SK-N-SH treated with all-trans-retinoic acid at 6 μM for 48 hours (cell line): ENCODE results near the gene RELT.

Experiments used
- ATAC-seq: fragments of 200-7000 bp; cut with Tn5 transposase; 3 replicates; pipeline ENCODE4 v1.9.1; 2020; ENCODE audit warnings: mild to moderate bottlenecking, moderate library complexity
- ARNTL ChIP-seq: fragments of 450-650 bp; formaldehyde crosslinking; IDR thresholded peaks from 2 replicates; pipeline ENCODE4 v1.5.0; 2020; ENCODE audit warnings: low read depth, mild to moderate bottlenecking, moderate library complexity, borderline replicate concordance
- BACH2 ChIP-seq: fragments of 250-450 bp; sonication (Bioruptor Pico); IDR thresholded peaks from 2 replicates; pipeline ENCODE4 v1.9.0; 2021; ENCODE audit warnings: mild to moderate bottlenecking, borderline replicate concordance
- GLIS3 ChIP-seq: fragments of 250-450 bp; sonication (Bioruptor Pico); IDR thresholded peaks from 2 replicates; pipeline ENCODE4 v1.5.0; 2020; ENCODE audit warnings: mild to moderate bottlenecking, moderate library complexity
- ISL1 ChIP-seq: fragments of 250-450 bp; sonication (Bioruptor Pico); IDR thresholded peaks from 2 replicates; pipeline ENCODE4 v2.1.2; 2022; ENCODE audit warnings: mild to moderate bottlenecking, moderate library complexity
- OSR1 ChIP-seq: fragments of 250-450 bp; sonication (Bioruptor Pico); IDR thresholded peaks from 2 replicates; pipeline ENCODE4 v1.8.0; 2022; ENCODE audit warnings: moderate library complexity, mild to moderate bottlenecking, inconsistent platforms
- PPARA ChIP-seq: fragments of 250-450 bp; sonication (Bioruptor Pico); IDR thresholded peaks from 2 replicates; pipeline ENCODE4 v1.5.0; 2020; ENCODE audit warnings: mild to moderate bottlenecking, borderline replicate concordance
- RARB ChIP-seq: fragments of 250-450 bp; sonication (Bioruptor Pico); IDR thresholded peaks from 2 replicates; pipeline ENCODE4 v1.8.0; 2021; ENCODE audit warnings: mild to moderate bottlenecking, moderate library complexity
- SNAI2 ChIP-seq: fragments of 250-450 bp; sonication (Bioruptor Pico); IDR thresholded peaks from 2 replicates; pipeline ENCODE4 v1.5.0; 2020; ENCODE audit warnings: mild to moderate bottlenecking, moderate library complexity
- TCF4 ChIP-seq: fragments of 250-450 bp; sonication (Bioruptor Pico); IDR thresholded peaks from 2 replicates; pipeline ENCODE4 v1.8.0; 2021; ENCODE audit warnings: mild to moderate bottlenecking, moderate library complexity, borderline replicate concordance
- TOX ChIP-seq: fragments of 250-450 bp; sonication (Bioruptor Pico); IDR thresholded peaks from 2 replicates; pipeline ENCODE4 v1.8.0; 2021; ENCODE audit warnings: mild to moderate bottlenecking, moderate library complexity, borderline replicate concordance
- ZC3H10 ChIP-seq: fragments of 250-450 bp; sonication (Bioruptor Pico); IDR thresholded peaks from 2 replicates; pipeline ENCODE4 v1.5.1; 2021; ENCODE audit warnings: mild to moderate bottlenecking, moderate library complexity
- ZFP3 ChIP-seq: fragments of 250-450 bp; sonication (Bioruptor Pico); IDR thresholded peaks from 2 replicates; pipeline ENCODE4 v1.5.0; 2020; ENCODE audit warnings: mild to moderate bottlenecking, moderate library complexity
- ZFP30 ChIP-seq: fragments of 450-650 bp; formaldehyde crosslinking; IDR thresholded peaks from 2 replicates; pipeline ENCODE4 v1.5.0; 2022; ENCODE audit warnings: mild to moderate bottlenecking, moderate library complexity
- ZNF565 ChIP-seq: fragments of 450-650 bp; formaldehyde crosslinking; conservative IDR thresholded peaks from 2 replicates; pipeline ENCODE4 v1.5.0; 2020; ENCODE audit warnings: low read depth, mild to moderate bottlenecking, moderate library complexity
- ZNF70 ChIP-seq: fragments of 450-650 bp; formaldehyde crosslinking; IDR thresholded peaks from 2 replicates; pipeline ENCODE4 v1.5.0; 2020; ENCODE audit warnings: mild to moderate bottlenecking, moderate library complexity
- ZNF8 ChIP-seq: fragments of 450-650 bp; formaldehyde crosslinking; IDR thresholded peaks from 2 replicates; pipeline ENCODE4 v1.5.0; 2020; ENCODE audit warnings: mild to moderate bottlenecking, moderate library complexity
- TF ChIP-seq, protein P1 (sequence below): fragments of 250-450 bp; sonication (Bioruptor Pico); IDR thresholded peaks from 2 replicates; pipeline ENCODE4 v1.8.0; 2021; ENCODE audit warnings: low read depth, mild to moderate bottlenecking, moderate library complexity, borderline replicate concordance
- TF ChIP-seq, protein P2 (sequence below): fragments of 250-450 bp; sonication (Bioruptor Pico); IDR thresholded peaks from 2 replicates; pipeline ENCODE4 v1.5.1; 2021; ENCODE audit warnings: mild to moderate bottlenecking, moderate library complexity
- TF ChIP-seq, protein P3 (sequence below): fragments of 250-450 bp; sonication (Bioruptor Pico); IDR thresholded peaks from 2 replicates; pipeline ENCODE4 v1.5.0; 2020; ENCODE audit warnings: mild to moderate bottlenecking, moderate library complexity
- TF ChIP-seq, protein P4 (sequence below): fragments of 250-450 bp; sonication (Bioruptor Pico); IDR thresholded peaks from 2 replicates; pipeline ENCODE4 v1.8.0; 2020; ENCODE audit warnings: mild to moderate bottlenecking, moderate library complexity, borderline replicate concordance
- TF ChIP-seq, protein P5 (sequence below): fragments of 250-450 bp; sonication (Bioruptor Pico); IDR thresholded peaks from 2 replicates; pipeline ENCODE4 v1.5.1; 2020; ENCODE audit warnings: low read depth, mild to moderate bottlenecking, moderate library complexity

Gene RELT

DNA sequence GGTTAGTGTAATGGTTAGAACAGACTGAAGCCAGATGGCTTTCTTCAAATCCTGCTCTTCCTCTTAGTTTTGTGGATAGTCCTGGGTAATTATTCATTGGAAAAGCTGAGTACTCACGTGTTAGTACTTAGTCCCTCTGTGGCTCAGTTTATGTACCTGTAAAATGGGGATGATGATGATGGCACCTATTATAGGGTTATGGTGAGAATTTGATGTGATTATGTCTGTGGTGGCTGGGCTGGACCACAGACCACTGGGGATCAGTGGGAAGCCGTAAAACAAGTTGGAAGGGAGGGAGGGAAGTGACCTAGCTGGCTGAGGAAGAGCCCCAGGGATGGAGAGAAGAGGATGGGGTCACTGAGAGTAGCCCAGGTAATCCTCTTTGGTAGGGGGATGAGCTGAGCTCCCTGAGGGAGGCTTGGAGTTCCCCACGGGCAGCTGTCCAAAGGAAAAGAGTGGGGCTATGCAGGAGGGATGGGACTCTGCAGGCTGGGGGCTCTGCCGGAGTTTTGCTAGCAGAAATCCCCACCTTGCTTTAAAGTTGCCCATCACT, 48.3 kb upstream of the RELT start:
- TF ChIP-seq ZFP3 (CRISPR knock-in tag) (no peak), ZNF8 (no peak), ZFP30 (CRISPR knock-in tag) (no peak), GLIS3 (CRISPR knock-in tag) (no peak), RARB (CRISPR knock-in tag) (no peak), ZC3H10 (CRISPR knock-in tag) (no peak), TCF4 (CRISPR knock-in tag) (no peak), ISL1 (CRISPR knock-in tag) (no peak), TOX (CRISPR knock-in tag) (no peak), PPARA (no peak), OSR1 (CRISPR knock-in tag) (no peak), ARNTL (CRISPR knock-in tag) (no peak), SNAI2 (CRISPR knock-in tag) (no peak), ZNF565 (CRISPR knock-in tag) (no peak), ZNF70 (no peak)
- TF ChIP-seq, protein P1, sequence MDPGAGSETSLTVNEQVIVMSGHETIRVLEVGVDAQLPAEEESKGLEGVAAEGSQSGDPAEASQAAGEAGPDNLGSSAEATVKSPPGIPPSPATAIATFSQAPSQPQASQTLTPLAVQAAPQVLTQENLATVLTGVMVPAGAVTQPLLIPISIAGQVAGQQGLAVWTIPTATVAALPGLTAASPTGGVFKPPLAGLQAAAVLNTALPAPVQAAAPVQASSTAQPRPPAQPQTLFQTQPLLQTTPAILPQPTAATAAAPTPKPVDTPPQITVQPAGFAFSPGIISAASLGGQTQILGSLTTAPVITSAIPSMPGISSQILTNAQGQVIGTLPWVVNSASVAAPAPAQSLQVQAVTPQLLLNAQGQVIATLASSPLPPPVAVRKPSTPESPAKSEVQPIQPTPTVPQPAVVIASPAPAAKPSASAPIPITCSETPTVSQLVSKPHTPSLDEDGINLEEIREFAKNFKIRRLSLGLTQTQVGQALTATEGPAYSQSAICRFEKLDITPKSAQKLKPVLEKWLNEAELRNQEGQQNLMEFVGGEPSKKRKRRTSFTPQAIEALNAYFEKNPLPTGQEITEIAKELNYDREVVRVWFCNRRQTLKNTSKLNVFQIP (CRISPR knock-in tag), result no peak
- TF ChIP-seq, protein P2, sequence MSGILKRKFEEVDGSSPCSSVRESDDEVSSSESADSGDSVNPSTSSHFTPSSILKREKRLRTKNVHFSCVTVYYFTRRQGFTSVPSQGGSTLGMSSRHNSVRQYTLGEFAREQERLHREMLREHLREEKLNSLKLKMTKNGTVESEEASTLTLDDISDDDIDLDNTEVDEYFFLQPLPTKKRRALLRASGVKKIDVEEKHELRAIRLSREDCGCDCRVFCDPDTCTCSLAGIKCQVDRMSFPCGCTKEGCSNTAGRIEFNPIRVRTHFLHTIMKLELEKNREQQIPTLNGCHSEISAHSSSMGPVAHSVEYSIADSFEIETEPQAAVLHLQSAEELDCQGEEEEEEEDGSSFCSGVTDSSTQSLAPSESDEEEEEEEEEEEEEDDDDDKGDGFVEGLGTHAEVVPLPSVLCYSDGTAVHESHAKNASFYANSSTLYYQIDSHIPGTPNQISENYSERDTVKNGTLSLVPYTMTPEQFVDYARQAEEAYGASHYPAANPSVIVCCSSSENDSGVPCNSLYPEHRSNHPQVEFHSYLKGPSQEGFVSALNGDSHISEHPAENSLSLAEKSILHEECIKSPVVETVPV, result no peak
- TF ChIP-seq, protein P3, sequence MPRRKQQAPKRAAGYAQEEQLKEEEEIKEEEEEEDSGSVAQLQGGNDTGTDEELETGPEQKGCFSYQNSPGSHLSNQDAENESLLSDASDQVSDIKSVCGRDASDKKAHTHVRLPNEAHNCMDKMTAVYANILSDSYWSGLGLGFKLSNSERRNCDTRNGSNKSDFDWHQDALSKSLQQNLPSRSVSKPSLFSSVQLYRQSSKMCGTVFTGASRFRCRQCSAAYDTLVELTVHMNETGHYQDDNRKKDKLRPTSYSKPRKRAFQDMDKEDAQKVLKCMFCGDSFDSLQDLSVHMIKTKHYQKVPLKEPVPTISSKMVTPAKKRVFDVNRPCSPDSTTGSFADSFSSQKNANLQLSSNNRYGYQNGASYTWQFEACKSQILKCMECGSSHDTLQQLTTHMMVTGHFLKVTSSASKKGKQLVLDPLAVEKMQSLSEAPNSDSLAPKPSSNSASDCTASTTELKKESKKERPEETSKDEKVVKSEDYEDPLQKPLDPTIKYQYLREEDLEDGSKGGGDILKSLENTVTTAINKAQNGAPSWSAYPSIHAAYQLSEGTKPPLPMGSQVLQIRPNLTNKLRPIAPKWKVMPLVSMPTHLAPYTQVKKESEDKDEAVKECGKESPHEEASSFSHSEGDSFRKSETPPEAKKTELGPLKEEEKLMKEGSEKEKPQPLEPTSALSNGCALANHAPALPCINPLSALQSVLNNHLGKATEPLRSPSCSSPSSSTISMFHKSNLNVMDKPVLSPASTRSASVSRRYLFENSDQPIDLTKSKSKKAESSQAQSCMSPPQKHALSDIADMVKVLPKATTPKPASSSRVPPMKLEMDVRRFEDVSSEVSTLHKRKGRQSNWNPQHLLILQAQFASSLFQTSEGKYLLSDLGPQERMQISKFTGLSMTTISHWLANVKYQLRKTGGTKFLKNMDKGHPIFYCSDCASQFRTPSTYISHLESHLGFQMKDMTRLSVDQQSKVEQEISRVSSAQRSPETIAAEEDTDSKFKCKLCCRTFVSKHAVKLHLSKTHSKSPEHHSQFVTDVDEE (CRISPR knock-in tag), result no peak
- TF ChIP-seq, protein P4, sequence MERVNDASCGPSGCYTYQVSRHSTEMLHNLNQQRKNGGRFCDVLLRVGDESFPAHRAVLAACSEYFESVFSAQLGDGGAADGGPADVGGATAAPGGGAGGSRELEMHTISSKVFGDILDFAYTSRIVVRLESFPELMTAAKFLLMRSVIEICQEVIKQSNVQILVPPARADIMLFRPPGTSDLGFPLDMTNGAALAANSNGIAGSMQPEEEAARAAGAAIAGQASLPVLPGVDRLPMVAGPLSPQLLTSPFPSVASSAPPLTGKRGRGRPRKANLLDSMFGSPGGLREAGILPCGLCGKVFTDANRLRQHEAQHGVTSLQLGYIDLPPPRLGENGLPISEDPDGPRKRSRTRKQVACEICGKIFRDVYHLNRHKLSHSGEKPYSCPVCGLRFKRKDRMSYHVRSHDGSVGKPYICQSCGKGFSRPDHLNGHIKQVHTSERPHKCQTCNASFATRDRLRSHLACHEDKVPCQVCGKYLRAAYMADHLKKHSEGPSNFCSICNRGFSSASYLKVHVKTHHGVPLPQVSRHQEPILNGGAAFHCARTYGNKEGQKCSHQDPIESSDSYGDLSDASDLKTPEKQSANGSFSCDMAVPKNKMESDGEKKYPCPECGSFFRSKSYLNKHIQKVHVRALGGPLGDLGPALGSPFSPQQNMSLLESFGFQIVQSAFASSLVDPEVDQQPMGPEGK, result no peak
- TF ChIP-seq, protein P5, sequence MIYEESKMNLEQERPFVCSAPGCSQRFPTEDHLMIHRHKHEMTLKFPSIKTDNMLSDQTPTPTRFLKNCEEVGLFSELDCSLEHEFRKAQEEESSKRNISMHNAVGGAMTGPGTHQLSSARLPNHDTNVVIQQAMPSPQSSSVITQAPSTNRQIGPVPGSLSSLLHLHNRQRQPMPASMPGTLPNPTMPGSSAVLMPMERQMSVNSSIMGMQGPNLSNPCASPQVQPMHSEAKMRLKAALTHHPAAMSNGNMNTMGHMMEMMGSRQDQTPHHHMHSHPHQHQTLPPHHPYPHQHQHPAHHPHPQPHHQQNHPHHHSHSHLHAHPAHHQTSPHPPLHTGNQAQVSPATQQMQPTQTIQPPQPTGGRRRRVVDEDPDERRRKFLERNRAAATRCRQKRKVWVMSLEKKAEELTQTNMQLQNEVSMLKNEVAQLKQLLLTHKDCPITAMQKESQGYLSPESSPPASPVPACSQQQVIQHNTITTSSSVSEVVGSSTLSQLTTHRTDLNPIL (CRISPR knock-in tag), result no peak
- ATAC-seq, result no peak

DNA sequence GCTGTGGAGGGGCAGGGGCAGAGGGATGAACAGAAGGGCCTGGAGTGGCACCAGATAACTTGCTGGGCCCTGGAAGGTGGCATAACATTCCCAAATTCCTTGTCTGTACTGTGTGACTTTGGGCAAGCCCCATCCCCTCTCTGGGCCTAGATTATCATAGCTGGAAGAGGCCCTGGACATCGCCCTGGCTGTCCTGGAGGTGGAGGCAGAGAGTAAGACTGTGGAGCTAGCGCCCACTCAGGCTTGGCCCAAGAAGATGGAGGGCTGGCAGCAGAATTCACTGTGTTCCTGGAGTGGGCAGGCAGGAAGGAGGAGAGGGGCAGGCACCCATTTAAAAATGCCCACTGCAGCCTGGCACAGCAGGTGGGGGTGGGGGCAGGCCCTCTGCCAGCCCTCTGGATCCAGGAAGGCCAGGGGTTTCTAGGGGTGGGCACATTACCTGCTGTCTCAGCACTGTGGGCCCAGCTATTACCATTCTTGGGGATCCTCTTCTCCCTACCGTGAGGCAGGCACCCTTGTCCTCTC, 45.6 kb upstream of the RELT start:
- no peak for TF ChIP-seq BACH2
- TF ChIP-seq, protein P2, result no peak
- TF ChIP-seq GLIS3 (CRISPR knock-in tag), result no peak
- TF ChIP-seq, protein P5 (CRISPR knock-in tag), result no peak
- TF ChIP-seq, all 23 proteins: peak for 0
- ATAC-seq, result peak; percentile 60
